Measurements from ENCODE around the gene CCDC57.
"Not testable (repeated sequence)": the region's sequence is repeated elsewhere in the genome, so short reads cannot be mapped to it uniquely, and the experiment has no call there.

Gene CCDC57

DNA sequence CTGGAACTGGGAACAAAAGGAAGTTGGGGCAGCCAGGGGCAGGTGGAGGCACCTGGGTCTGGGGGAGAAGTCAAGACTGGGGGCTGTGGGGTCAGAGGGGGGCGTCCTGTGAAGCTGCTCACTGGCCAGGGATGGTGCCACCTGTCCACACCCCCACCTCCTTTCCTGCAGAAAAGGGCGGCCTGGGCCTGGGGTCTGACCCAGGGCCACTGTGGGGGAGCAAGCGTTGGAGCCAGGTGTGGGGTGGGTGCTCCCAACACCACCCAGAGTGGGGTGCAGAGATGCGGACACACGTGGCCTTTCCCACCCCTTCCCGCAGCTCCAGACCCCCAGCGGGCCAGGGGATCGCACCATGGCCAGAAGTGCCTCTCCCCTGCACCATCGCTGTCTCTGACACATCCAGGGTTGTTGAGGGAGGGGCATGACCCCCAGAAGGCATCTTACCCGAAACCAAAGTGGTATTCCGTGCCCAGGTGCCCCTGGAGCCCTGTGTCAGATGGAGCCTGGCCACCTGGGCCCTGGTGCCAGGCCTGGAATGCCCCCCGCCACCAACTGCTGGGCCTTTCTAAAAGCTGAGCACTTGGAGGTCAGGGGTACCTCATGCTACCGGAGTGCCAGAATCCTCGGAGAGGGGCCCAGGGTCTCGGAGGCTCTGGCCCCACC lies 13.6 kb upstream of the CCDC57 start:
- in situ Hi-C loops (cut with MboI; ENCODE audit: low sequenced_read_pairs): no loop called here

DNA sequence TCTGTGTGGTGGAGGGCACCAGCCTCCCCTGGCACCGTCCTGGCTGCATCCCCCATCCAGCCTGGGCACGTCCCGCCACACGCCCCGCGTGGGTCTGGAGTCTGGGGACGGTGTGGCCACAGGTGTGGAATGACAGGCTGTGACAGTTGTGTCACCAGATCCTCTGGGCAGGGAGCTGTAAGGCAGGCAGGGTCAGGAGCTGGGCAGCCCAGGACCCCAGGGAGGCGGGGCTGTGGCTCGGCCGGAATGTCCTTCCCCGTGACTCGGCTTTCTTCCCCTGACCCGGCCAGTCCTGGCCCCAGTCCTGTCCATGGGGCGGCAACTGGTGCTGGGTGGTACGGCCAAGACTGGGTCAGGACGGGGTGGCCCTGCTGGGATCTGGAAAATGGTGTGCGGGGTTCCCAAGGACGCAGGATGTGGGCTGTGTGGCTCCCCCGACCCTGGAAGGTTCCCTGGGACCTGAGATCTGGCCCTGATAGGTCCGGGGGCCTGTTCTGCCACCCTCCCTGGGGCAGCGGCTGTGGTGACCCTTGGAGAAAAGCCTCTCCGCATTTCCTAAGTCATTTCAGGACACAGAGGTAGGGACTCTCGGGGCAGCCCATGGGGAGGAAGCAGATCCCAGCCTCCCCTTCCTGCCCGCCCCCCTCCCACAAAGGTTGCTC lies 12.9 kb upstream of the CCDC57 start:
- in situ Hi-C loops (cut with MboI; ENCODE audit: low sequenced_read_pairs): no loop called here

DNA sequence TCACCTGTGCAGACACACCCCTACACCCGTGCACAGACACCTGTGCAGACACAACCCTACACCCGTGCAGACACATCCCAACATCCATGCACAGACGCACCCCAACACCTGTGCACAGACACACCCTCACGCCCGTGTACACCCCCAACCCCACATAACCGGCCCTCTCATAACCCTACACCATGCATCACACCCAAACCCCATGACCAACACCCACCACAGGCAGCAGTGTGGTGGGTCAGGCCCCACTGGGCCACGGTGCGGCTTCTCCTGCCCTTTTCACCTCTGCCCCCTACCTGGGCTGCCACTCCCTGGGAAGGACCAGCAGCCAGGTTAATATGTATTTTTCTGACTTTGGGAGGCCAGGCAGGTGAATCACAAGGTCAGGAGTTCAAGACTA lies 12.0 kb upstream of the CCDC57 start:
- in situ Hi-C loops (cut with MboI; ENCODE audit: low sequenced_read_pairs): no loop called here

DNA sequence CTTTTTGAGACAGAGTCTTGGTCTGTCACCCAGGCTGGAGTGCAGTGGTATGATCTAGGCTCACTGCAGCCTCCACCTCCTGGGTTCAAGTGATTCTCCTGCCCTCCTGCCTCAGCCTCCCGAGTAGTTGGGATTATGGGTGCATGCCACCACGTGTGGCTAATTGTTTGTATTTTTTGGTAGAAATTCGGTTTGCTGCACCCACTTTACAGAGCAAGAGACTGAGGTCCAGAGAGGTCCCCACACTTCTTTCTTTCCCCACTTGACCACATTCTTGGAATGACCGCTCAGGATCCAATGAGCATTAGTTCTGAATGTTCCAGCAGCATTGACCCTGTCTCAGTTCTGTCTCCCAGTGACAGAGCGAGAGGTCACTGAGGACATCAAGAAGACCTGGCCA lies 10.9 kb upstream of the CCDC57 start:
- in situ Hi-C loops (cut with MboI; ENCODE audit: low sequenced_read_pairs): no loop called here

DNA sequence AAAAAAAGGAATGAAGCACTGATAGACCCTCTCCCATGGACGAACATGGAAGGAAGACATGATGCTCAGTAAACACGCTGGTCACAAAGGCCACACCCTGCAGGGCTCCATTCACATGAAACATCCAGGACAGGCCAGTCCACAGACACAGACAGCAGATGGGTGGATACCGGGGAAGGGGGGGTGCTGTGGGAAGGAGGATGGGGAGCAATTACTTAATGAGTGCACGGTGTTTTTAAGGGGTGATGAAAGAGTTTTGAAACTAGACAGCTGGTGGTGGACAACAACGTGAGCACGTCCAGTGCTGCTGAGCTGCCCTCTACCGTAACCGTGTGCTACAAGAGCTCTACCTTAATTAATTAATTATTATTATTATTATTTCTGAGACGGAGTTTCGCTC lies 10.2 kb upstream of the CCDC57 start:
- in situ Hi-C loops (cut with MboI; ENCODE audit: low sequenced_read_pairs): no loop called here

DNA sequence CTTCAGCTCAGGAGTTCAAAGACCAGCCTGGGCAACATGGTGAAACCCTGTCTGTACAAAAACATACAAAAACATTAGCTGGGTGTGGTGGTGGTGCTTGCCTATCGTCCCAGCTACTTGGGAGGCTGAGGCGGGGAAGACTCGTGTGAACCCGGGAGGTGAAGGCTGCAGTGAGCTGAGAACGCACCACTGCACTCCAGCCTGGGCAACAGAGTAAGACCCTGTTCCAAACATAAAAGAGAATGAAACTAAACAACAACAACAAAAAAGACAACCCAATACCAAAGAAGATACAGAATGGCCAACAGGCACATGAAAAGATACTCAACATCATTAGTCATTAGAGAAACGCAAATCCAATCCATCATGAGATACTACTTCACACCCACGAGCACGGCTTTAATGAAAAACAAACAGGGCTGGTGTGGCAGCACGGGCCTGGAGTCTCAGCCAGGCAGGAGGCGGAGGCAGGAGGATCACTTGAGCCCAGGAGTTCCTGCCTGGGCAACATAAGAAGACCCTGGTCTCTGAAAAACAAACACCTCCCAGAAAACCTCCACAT lies 8.8 kb upstream of the CCDC57 start:
- in situ Hi-C loops (cut with MboI; ENCODE audit: low sequenced_read_pairs): no loop called here

DNA sequence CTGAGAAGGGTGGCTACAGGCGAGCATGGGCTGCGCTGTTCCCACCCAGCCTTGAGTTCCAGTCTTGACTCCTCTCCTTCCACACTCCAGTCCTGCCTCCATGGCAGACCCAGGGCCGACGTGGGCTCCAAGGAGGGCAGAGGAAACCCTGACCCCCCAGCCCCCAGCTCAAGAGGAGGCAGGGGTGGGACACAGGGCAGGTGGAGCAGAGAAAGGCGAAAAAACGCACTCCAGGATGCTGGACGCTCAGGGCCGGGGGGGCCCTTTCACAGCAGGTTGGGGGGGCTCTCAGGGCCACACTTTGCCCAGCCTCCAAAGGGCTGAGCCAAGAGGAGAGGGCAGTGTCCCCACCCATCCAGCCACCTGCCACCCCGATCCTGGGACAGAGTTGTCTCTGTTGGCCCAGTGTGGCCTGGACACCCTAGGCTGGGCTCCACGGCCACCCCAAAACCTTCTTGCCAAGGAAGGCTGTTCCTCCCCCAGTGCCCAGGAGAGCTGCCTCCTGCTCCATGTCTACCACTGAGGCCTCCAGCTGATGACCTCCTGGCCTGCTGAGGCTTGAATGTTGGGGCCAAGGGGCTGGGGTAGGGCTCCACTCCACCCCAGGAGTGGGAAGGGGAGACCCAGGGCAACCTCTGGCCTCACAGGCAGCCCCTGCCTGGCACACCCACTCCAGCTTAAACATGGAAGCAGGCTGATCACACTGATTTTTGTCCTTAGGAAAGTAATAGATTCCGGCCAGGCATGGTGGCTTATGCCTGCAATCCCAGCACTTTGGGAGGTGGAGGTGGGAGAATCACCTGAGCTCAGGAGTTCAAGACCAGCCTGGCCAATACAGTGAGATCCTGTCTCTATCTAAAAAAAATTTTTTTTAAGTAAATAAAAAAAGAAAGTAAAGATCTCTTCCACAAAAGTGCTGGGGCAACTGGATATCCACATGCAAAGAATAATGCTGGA lies 7.4 kb upstream of the CCDC57 start:
- in situ Hi-C loops (cut with MboI; ENCODE audit: low sequenced_read_pairs): no loop called here

DNA sequence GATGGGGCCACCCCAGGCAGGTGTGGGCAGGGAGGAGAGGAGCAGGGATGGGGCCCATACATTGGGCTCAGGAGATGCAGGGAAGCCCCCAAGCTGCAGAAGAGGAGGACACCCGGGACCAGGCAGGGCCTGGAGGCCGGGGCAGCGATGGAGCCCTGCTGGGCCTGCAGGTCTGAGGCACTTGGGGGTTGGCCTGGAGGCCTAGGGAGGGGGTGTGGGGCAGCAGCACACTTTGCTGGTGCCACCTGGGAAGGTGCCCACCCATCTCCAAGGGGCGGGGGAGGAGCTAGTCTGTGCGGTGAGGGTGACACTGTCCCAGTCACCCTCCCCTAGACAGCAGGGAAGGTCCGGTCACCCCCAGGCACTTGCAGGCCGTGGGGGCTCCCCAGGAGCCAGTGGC lies 6.4 kb upstream of the CCDC57 start:
- in situ Hi-C loops (cut with MboI; ENCODE audit: low sequenced_read_pairs): no loop called here

DNA sequence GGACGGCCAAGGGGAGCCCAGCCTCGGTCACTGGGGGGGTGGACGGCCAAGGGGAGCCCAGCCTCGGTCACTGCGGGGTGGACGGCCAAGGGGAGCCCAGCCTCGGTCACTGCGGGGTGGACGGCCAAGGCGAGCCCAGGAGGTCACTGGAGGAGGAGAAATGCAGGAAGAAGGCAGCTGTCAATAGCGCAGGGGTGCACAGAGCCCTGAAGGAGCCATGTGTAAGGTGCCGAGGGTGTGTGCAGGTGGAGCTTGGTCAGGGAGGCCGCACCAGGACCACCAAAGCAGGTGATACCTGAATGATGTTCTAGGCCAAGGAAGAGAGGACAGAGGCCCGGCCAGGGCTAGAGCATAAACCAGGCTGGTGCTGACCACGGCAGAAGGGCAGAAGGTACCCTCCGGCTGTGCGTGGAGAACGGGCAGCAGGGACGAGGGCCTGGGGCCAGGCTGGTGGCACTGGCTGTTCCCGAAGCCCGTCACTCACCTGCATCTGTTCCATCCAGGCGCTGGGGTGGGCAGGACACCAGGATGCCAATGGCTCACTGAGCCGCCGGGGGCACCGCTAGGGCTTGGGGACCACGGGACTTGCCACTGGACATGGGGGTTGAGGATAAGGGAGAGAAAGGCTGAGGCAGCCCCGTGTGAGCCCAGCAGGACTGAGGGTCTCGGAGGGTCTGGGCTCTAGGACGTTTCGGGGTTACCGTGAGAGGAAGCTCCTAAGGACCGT lies 5.9 kb upstream of the CCDC57 start:
- in situ Hi-C loops (cut with MboI; ENCODE audit: low sequenced_read_pairs): no loop called here

DNA sequence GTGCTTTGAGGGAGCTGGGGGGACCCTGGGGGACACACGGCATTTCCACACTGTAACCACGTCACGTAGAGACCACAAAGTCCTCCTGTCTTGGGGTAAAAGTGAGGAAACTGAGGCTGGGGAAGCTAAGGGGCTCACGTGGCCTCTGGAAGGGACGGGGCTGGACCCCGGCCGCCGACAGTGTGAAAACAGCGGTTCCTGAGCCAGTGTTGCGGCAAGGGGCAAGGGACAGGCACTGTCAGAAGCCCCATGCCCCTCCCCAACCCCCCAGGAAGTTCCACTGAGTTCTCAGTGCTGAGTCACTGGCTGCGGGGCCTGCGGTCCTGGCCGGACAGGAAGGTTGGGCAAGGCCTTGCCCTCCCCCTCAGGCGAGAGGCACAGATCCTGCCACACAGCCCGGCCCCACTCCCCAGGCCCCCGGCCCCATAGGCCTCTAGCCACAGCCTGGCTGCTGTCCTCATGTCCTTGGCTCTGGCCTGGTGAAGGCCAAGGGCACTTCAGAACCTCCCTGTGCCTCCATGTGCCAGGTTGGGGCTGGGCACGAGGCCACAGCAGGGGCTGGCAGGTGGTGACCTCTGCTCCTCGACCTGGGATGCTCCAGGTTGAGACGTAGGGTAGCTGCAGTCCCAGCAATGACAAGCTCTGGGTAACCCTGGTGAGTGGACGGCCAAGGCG lies 5.0 kb upstream of the CCDC57 start:
- in situ Hi-C loops (cut with MboI; ENCODE audit: low sequenced_read_pairs): no loop called here

DNA sequence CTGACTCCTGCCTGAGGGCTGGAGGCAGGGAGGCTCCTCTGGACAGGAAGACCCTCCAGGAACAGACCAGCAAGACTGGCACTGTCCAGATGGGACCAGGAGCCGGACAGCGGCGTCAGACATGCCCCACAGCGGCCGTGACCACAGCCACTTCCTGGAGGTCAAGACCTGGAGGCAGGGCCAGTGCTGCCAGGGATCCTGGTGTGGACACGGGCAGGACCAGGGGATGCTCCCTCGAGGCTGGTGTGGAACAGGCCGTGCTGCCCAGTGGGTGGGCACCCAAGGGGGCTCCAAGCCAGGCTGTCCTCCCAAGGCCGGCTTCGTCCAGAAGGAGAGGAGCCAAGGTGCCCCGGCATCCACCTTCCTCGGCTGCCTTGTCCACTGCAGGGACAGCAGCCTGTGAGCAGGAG lies 4.5 kb upstream of the CCDC57 start:
- in situ Hi-C loops (cut with MboI; ENCODE audit: low sequenced_read_pairs): no loop called here

DNA sequence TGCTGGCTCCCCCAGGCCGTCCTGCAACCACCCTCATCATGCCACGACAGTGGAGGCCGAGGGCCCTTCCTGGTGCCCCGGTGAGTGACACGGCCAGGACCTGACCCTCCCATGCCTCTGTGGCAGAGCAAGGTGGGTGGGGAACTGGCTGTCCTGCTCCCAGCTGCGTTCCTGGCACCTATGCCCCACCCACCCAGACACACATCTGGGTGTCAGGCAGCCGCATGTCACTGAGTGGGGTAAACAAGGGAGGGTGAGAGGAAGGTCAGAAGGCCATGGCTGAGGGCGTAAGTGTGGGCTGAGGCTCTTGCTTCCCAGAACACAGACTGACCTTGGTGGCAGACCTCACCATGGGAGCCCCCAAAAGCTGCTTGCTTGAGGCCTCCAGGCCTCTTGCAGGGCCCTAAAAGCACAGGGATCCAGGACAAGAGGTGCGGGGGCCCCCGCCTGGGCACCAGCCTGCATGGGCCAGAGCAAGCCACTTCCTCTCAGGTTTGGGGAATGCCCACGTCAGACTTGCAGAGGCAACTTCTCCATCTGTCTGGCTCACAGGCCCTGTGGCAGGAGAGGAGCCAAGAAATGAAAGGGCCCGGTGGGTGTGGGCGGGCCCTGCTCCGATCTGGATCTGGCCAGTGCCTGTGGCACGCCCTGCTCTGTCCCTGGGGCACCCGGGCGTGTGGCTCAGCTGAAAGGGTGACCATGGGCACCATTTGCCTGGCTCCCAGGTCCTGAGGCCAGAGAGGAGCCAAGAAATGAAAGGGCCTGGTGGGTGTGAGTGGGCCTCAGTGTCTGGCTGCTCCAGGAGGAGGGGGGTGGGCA lies 3.9 kb upstream of the CCDC57 start:
- in situ Hi-C loops (cut with MboI; ENCODE audit: low sequenced_read_pairs): no loop called here

DNA sequence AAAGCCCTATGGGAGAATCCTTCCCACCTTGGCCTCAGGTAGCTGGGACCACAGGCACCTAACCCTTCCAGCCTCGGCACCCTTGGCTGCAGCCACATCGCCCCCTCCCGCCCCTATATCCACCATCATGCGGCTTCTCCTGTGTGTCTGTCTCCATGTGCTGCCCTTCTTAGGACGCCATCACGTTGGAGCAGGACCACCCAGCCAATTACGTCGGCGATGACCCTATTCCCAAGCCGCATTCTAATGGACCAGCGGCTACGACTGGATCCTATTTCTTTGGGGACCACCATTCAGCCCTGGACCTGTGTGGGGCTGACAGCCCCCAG lies 3.3 kb upstream of the CCDC57 start:
- in situ Hi-C loops (cut with MboI; ENCODE audit: low sequenced_read_pairs): no loop called here

DNA sequence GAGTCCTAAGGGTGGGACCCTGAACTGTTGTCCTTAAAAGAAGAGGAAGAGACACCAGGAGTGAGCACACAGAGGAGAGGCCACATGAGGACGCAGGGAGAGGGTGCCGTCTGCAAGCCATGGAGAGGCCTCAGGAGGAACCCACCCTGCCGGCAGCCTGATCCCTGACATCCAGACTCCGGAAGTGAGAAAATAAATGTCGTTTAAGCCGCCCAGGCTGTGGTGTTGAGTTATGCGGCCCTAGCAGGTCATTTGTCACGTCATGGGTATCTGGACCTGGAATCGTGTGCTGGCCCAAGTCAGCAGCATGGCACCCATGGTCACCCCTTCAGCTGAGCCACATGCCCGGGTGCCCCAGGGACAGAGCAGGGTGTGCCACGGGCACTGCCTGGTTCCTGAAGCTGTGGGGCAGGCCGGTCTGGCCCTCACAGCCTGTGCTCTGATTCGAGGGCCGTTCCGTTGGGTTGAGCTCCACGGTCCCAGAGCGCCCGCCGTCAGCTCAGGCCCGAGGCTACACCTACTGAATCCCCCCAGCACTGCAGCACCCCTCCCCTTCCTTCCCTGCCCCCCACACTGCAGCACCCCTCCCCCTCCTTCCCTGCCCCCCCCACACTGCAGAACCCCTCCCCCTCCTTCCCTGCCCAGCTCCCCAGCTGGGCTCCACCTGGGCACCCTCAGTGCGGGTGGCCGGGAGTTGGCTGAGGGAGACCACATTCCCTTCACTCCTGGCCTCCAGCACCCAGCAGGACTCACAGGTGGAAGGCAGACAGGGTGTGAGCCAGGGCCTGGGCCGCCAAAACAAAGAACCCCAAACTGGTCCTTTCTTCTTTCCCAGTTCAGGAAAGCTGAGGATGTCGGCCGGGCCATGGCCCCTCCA lies 2.7 kb upstream of the CCDC57 start:
- in situ Hi-C loops (cut with MboI; ENCODE audit: low sequenced_read_pairs): no loop called here

DNA sequence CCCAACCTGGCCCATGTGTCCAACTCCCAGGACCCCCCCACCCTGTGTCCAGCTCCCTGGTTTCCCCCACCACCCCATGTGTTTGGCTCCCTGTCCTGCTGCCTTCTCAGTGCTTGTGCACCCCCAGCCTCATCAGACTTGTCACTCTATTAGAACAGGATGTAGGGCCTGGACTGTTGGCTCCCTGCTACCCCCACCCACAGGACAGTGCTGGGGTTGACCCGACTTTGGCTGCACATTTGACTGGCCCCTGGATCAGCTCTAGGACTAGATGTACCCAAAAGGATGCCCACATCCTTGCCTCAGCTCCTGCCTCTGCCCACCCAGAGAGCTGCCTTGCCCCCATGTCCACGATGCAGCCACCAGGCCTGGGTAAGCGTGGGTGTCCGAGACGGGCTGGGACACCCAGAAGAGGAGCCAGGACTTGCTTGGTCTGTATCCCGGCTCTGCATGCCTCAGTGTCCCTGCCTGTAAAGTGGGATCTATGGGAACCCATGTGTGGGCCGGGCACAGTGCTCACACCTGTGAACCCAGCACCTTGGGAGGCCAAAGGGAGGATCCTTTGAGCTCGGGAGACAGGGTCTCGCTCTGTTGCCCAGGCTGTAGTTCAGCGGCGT lies 1.5 kb upstream of the CCDC57 start:
- in situ Hi-C loops (cut with MboI; ENCODE audit: low sequenced_read_pairs): no loop called here

DNA sequence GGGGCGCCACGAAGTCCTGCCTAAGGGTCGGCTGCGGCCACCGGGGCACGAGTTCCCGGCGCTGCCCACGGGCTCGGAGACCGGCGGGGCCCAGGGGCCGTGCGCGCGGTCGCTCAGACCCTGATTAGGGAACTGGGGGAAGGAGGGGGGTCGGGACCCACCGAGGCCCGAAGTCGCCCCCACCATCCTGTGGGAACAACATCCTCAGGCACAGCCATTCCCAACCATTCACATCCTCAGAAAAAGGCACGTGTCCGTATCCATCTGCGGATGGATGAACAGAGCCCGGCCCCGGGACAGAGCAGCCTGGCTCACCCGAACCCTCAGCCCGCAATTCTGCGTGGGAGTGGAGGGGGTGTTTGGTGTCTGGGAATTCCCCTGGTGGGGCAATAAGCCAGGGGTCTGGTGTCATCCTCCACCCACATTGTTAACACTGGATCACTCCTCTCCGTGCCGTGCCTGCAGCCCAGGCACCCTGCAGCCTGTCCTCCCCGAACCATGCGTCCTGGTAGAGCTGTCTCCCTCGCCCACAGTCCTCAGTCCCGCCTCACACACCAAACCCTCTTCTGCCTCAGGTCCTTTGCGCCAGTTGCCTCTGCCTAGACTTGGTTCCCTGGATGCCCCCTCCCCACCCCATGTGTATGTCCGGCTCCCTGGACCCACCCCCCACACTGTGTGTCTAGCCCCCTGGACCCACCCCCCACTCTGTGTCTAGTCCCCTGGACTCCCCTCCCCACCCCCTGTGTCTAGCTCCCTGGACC lies 789 bp upstream of the CCDC57 start:
- in situ Hi-C loops (cut with MboI; ENCODE audit: low sequenced_read_pairs): no loop called here

DNA sequence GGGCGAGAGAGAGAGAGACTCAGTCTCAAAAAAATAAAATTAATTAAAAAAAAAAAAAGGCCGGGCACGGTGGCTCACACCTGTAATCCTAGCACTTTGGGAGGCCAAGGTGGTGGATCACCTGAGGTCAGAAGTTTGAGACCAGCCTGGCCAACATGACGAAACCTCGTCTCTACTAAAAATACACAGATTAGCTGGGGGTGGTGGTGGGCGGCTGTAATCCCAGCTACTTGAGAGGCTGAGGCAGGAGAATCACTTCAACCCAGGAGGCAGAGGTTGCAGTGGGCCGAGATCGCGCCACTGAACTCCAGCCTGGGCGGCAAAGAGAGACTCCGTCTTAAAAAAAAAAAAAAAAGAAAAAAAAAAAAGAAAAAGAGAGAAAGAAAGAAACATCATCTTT lies 2.0 kb downstream of the CCDC57 start:
- in situ Hi-C loops (cut with MboI; ENCODE audit: low sequenced_read_pairs): not testable (repeated sequence)
